ENCODE data around the gene PROSER2. TPM values are rescaled to one million over a fixed set of nuclear protein-coding genes. Genes with fewer than 3 reads are reported as not detected.

PROSER2 gene
- total RNA-seq, 1 experiment from 2014 or later, result 19.5 TPM

DNA sequence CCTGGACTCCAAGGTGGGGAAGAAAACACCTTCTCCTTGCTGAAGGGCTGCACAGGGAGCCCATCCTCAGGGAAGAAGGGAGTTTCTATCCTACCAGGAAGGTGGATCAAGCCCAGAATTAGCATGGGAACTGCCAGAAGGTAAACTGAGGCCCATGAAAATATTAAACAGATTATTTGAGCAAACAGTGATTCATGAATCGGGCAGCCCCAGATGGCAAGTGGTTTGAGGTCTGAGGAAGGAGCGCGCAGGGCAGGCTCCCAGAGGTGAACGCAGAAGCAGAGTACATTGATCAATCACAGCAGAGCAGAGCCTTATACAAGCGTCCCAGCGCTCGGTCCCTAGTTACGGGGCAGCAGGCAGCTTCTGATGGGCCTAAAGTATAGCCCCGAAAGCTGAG is 35.8 kb upstream of the PROSER2 start:
- TF ChIP-seq, protein P1, sequence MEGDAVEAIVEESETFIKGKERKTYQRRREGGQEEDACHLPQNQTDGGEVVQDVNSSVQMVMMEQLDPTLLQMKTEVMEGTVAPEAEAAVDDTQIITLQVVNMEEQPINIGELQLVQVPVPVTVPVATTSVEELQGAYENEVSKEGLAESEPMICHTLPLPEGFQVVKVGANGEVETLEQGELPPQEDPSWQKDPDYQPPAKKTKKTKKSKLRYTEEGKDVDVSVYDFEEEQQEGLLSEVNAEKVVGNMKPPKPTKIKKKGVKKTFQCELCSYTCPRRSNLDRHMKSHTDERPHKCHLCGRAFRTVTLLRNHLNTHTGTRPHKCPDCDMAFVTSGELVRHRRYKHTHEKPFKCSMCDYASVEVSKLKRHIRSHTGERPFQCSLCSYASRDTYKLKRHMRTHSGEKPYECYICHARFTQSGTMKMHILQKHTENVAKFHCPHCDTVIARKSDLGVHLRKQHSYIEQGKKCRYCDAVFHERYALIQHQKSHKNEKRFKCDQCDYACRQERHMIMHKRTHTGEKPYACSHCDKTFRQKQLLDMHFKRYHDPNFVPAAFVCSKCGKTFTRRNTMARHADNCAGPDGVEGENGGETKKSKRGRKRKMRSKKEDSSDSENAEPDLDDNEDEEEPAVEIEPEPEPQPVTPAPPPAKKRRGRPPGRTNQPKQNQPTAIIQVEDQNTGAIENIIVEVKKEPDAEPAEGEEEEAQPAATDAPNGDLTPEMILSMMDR (IDR thresholded peaks at IDR 0.05; ENCODE audit: unreplicated experiment), result no peak
- BruUV-seq (replicated peaks), result no TSS peak
- H3K27me3 Mint-ChIP-seq (ENCODE audit: unreplicated experiment), result peaks cover 55% of the 10 kb centered on the region
- intact Hi-C loops (cut with micrococcal nuclease; ENCODE audit: unreplicated experiment), result no loop called here
- DNase-seq, result no peak
- no peak overlapping the region for H3K4me3 Mint-ChIP-seq (ENCODE audit: low read depth, unreplicated experiment)
- H3K36me3 Mint-ChIP-seq (ENCODE audit: insufficient read depth, unreplicated experiment), result no peaks in the 10 kb centered on the region
- H3K4me1 Mint-ChIP-seq (ENCODE audit: low read depth, unreplicated experiment), result no peaks in the 10 kb centered on the region
- CTCF ChIA-PET, result interaction anchor here (0.8 kb wide), 1 partner anchor 341 kb away, joined by 3 read pairs; no protein-coding TSS in a partner anchor
- H3K27ac Mint-ChIP-seq (ENCODE audit: unreplicated experiment), result no peak overlapping the region
- H3K9me3 Mint-ChIP-seq (ENCODE audit: low read depth, unreplicated experiment), result no peaks in the 10 kb centered on the region

DNA sequence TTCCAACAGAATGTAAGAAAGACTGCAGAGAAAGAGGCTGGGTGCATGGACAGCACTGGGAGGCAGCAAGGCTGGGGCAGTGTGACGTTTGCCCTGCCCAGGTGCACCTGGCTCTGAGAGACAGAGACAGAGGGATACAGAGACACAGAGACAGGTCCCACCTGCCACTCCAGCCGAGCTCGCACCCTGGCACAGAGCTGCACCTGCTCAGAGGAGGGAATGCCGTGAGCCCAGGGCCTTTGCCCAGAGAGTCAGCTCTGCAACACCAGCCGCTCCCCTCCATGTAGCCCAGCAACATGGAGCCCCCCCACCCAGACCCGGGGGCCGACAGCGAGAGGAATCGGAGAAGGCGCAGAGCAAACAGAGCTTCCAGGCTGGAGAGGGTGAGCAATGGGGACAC is 35.3 kb upstream of the PROSER2 start:
- intact Hi-C loops (cut with micrococcal nuclease; ENCODE audit: unreplicated experiment), result no loop called here
- CTCF ChIA-PET, result interaction anchor here (0.8 kb wide), 1 partner anchor 341 kb away, joined by 3 read pairs; no protein-coding TSS in a partner anchor
- H3K36me3 Mint-ChIP-seq (ENCODE audit: insufficient read depth, unreplicated experiment), result no peaks in the 10 kb centered on the region

DNA sequence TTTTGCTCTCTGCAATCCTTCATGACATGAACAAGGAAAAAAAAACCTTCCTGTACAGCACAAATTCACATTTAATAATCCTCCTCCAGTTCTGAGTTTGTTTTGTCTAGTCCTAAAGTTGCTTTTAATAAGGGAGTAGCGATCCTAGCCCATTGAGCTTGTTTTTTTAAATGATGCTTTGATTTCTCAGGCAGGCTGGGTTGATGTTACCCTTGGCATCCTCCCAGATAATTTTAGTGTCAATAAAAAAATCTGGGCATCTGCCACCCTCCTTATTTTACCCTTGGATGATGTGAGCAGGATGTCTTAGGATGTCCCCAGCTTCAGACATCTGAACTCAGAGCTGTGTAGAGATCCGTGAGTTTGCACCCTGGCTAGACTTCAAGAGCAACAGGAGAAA is 33.9 kb upstream of the PROSER2 start:
- no peak for DNase-seq
- CTCF ChIA-PET, result interaction anchor here (0.7 kb wide), 1 partner anchor 175 kb away, joined by 3 read pairs; no protein-coding TSS in a partner anchor
- no peaks in the 10 kb centered on the region for H3K36me3 Mint-ChIP-seq (ENCODE audit: insufficient read depth, unreplicated experiment)

More for the DNA sequence above, 35.3 kb upstream of the PROSER2 start:
- Mint-ChIP-seq H3K4me1 (ENCODE audit: low read depth, unreplicated experiment) (no peaks in the 10 kb centered on the region), H3K9me3 (ENCODE audit: low read depth, unreplicated experiment) (no peaks in the 10 kb centered on the region), H3K27ac (ENCODE audit: unreplicated experiment) (no peak overlapping the region), H3K27me3 (ENCODE audit: unreplicated experiment) (peaks cover 55% of the 10 kb centered on the region), H3K4me3 (ENCODE audit: low read depth, unreplicated experiment) (no peak overlapping the region)
- BruUV-seq (replicated peaks), result no TSS peak
- DNase-seq, result no peak
- TF ChIP-seq, protein P1 (IDR thresholded peaks at IDR 0.05; ENCODE audit: unreplicated experiment), result no peak

DNA sequence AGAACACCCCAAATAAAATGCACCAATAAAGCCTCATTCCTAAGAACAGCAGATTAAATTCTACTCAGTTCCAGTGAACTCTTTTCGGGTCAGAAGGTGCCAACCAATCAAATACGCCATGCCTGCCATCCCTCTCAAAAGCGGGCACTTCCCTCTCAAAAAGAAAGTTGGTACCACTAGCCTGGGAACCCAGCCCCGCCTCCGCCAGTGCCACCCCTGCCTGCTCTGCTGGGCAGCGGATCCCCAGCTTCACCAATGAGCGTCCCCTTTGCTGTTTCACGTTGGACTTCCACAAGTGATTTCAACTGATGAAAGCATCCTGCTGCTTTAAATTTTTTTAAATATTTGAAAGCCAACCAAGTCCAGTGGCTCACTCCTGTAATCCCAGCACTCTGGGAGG is 33.2 kb upstream of the PROSER2 start:
- TF ChIP-seq, protein P1 (IDR thresholded peaks at IDR 0.05; ENCODE audit: unreplicated experiment), result no peak
- no peak for DNase-seq
- Mint-ChIP-seq H3K4me1 (ENCODE audit: low read depth, unreplicated experiment) (peaks cover 17% of the 10 kb centered on the region), H3K27me3 (ENCODE audit: unreplicated experiment) (peaks cover 55% of the 10 kb centered on the region), H3K36me3 (ENCODE audit: insufficient read depth, unreplicated experiment) (no peaks in the 10 kb centered on the region), H3K9me3 (ENCODE audit: low read depth, unreplicated experiment) (no peaks in the 10 kb centered on the region), H3K27ac (ENCODE audit: unreplicated experiment) (no peak overlapping the region), H3K4me3 (ENCODE audit: low read depth, unreplicated experiment) (no peak overlapping the region)
- intact Hi-C loops (cut with micrococcal nuclease; ENCODE audit: unreplicated experiment), result no loop called here
- CTCF ChIA-PET, result interaction anchor here (0.6 kb wide), 1 partner anchor 66 kb away, joined by 5 read pairs; no protein-coding TSS in a partner anchor
- BruUV-seq (replicated peaks), result no TSS peak

More for the DNA sequence above, 33.9 kb upstream of the PROSER2 start:
- no TSS peak for BruUV-seq (replicated peaks)
- H3K27me3 Mint-ChIP-seq (ENCODE audit: unreplicated experiment), result peaks cover 55% of the 10 kb centered on the region
- TF ChIP-seq, protein P1 (IDR thresholded peaks at IDR 0.05; ENCODE audit: unreplicated experiment), result no peak
- no peak overlapping the region for H3K27ac Mint-ChIP-seq (ENCODE audit: unreplicated experiment)
- H3K9me3 Mint-ChIP-seq (ENCODE audit: low read depth, unreplicated experiment), result no peaks in the 10 kb centered on the region
- no peak overlapping the region for H3K4me3 Mint-ChIP-seq (ENCODE audit: low read depth, unreplicated experiment)
- peaks cover 14% of the 10 kb centered on the region for H3K4me1 Mint-ChIP-seq (ENCODE audit: low read depth, unreplicated experiment)
- intact Hi-C loops (cut with micrococcal nuclease; ENCODE audit: unreplicated experiment), result no loop called here
